Measurements from ENCODE around the gene MKRN2OS. TPM values are rescaled to one million over a fixed set of nuclear protein-coding genes. Genes with fewer than 3 reads are reported as not detected.

Gene MKRN2OS
- total RNA-seq, 1 donor from 2014 or later = not detected

DNA sequence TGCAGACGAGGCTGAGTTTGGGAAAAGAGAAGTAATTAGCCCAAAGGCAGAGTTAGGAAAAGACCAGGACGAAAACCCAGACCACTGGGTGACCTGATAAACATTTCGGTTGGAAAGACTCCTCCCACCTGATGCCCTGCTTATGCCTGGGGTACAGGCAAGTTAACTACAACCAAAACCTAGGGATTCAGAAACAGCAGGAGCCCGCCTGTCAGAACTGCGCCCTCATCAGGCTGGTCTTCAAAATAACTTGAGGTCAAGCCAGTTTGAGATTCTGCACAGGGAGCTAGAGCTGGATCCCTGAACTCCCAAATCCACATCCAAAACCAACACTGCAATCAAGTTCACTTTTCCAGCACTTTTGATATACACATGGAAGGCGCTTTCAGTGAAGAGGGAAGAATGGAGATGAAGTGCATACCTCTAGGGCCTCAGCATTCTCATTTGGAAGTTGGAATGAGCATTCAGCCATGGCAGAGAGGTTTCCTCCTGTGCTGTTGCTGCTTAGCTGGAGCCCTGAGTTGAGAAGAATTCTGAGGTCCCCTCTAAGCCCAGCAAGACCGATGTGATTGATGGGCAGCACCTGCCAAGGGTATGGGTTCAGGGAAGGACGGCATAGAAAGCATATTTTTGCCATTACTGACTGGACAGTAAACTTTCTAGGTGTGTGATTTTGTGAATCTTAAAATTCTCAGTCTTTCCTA, 49.4 kb downstream of the MKRN2OS start:
- Histone ChIP-seq H3K4me1 (no peaks in the 10 kb centered on the region), H3K36me3 (peaks cover 32 to 64% of the 10 kb centered on the region in 2 donors), H3K27ac (no peak overlapping the region), H3K4me3 (no peak overlapping the region), H3K27me3 (no peaks in the 10 kb centered on the region), H3K9me3 (no peaks in the 10 kb centered on the region)
- no peak for TF ChIP-seq CTCF (IDR thresholded peaks at IDR 0.05)
- intact Hi-C loops (cut with DNase I) = no loop called here
- no peak for DNase-seq (ENCODE audit: low spot score in 2 of 2)

GRCh38 chr3:12490547-12490946, 54.8 kb downstream of the MKRN2OS start:
- peaks cover 11 to 29% of the 10 kb centered on the region in 2 donors for H3K36me3 ChIP-seq
- no peak overlapping the region for H3K27ac ChIP-seq
- H3K4me3 ChIP-seq = no peak overlapping the region
- H3K9me3 ChIP-seq = no peaks in the 10 kb centered on the region
- intact Hi-C loops (cut with DNase I) = no loop called here
- H3K27me3 ChIP-seq = no peaks in the 10 kb centered on the region
- H3K4me1 ChIP-seq = no peaks in the 10 kb centered on the region
- TF ChIP-seq CTCF (IDR thresholded peaks at IDR 0.05) = no peak
- no peak for DNase-seq (ENCODE audit: low spot score in 2 of 2)

DNA sequence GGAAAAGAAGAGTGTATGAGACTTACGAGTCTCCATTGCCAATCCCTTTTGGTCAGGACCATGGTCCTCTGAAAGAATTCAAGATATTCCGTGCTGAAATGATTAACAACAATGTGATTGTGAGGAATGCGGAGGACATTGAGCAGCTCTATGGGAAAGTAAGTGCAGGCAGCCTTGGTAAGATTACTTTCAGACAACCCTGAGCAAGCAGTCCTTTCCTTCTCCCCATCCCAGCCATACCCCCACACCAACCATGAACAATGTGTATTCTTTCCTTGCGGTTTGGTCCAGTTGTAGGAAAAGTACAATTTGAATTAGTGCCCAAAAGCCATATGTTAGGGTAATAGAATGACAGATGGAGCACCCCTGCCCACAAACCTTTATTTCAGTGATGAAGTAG, 55.5 kb downstream of the MKRN2OS start:
- intact Hi-C loops (cut with DNase I) = loop anchor here (10.0 kb wide), 1 partner anchor 1405 kb away; no protein-coding TSS in a partner anchor
- Histone ChIP-seq H3K27ac (no peak overlapping the region), H3K4me1 (peaks cover 0 to 6% of the 10 kb centered on the region in 2 donors), H3K27me3 (no peaks in the 10 kb centered on the region), H3K4me3 (no peak overlapping the region), H3K36me3 (peaks cover 11 to 25% of the 10 kb centered on the region in 2 donors), H3K9me3 (no peaks in the 10 kb centered on the region)
- no peak for TF ChIP-seq CTCF (IDR thresholded peaks at IDR 0.05)
- no peak for DNase-seq (ENCODE audit: low spot score in 2 of 2)

Other genes starting within 250 kb of the MKRN2OS start
- 6.3 TPM for gene TSEN2, start 61.0 kb downstream of the MKRN2OS start, total RNA-seq
- 25.2 TPM for gene MKRN2, start 11.6 kb upstream of the MKRN2OS start, total RNA-seq
- gene RAF1, start 118.6 kb upstream of the MKRN2OS start, total RNA-seq = 103 TPM
- not detected for gene TMEM40, start 213.8 kb upstream of the MKRN2OS start, total RNA-seq

All from ascending aorta (tissue), 2 donors.